HG03558 (cell line): ENCODE results near the gene KLHL22.
"Not testable (repeated sequence)": the region's sequence is repeated elsewhere in the genome, so short reads cannot be mapped to it uniquely, and the experiment has no call there.

ENCODE experiments used
- ATAC-seq: cut with Tn5 transposase; IDR thresholded peaks from one replicate; pipeline ENCODE4 v1.9.1; 2021; ENCODE audit warnings: moderate number of reproducible peaks; ENCODE audit not compliant: unreplicated experiment; ENCODE audit errors: extremely low read depth

Gene KLHL22

DNA sequence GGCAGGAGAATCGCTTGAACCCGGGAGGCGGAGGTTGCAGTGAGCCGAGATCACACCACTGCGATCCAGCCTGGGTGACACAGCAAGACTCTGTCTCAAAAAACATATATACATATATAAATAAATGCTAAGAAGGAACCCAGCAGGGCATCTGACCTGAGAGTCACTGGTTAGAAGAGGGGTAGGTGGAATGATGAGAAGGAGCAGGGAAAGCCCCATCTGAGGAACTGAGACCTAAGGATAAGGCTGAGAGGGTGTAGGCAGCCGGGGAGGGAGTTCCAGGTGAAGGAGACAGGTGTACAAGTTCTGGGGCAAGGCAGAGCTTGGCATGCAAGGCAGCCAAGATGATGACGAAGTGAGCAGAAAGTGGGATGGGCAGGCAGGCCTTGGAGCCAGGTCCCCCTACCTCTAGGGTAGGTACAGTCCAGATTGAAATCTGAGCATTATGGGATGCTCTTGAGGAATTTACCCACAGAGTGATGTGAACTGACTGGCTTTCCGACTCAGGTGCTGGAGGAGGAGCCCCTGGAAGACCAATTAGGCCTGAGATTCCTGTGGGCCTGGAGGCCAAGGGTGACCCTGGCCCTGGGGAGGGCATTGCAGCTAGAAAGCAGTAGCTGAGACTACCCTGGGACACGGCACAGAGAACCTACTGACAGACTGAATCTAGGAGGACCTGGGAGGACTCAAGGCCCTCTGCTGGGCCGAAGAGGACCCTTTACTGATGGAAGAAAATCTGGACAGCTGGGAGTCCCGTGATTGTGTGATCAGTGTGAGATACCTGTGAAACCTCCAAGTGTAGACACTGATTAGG lies 22.8 kb downstream of the KLHL22 start:
- no peak for ATAC-seq

GRCh38 chr22:20471126-20471833 lies 24.3 kb downstream of the KLHL22 start:
- ATAC-seq, result no peak

- not testable (repeated sequence) for ATAC-seq
Observed at GRCh38 chr22:20470525-20470924, 25.1 kb downstream of the KLHL22 start.

DNA sequence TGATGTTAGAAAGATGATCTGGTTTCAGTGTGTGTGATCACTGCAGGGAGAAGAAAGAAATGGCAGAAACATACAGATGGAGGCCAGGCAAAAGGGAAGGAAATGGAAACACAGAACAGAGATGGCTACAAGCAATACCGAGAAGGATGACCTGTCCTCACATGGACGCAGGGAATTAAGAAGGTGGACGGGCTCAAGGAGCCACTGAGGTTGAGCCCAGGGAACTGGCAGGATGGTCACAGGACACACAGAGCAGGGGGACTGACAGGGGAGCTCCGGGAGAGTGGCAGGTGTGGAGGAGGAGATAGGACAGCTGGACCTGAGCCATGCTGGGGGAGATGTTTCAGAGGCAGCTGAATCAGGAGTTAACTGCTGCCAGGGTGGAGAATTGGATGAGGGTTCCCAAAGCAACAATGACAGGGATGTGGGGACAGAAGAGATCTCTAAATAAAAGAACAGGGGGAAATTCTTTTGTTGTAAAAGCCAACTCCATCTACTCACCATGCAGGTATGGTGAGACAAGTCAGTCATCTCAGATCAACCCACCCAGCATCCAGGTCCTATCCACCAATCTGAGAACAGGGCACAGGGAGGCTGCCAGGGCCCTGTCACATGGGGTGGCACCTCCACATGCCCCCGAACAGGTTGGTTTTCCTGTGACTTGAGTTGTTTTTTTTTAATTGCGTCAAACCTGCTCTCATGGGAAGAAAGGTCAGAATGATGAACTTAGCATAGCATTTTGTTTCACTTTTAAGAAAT lies 26.3 kb downstream of the KLHL22 start:
- ATAC-seq, result no peak

- no peak for ATAC-seq
Observed at GRCh38 chr22:20466659-20467379, 28.8 kb downstream of the KLHL22 start.

- no peak for ATAC-seq
Observed at GRCh38 chr22:20465759-20466077, 29.9 kb downstream of the KLHL22 start.

GRCh38 chr22:20464912-20465758 lies 30.5 kb downstream of the KLHL22 start:
- ATAC-seq, result no peak

- ATAC-seq, result no peak
Observed at GRCh38 chr22:20464096-20464614, 31.4 kb downstream of the KLHL22 start.

GRCh38 chr22:20463324-20464095 lies 32.1 kb downstream of the KLHL22 start:
- no peak for ATAC-seq

GRCh38 chr22:20459862-20460261 lies 35.7 kb downstream of the KLHL22 start:
- no peak for ATAC-seq

GRCh38 chr22:20459152-20459542 lies 36.4 kb downstream of the KLHL22 start:
- no peak for ATAC-seq

GRCh38 chr22:20458530-20459151 lies 37.0 kb downstream of the KLHL22 start:
- ATAC-seq, result no peak

- ATAC-seq, result no peak
Observed at GRCh38 chr22:20457506-20458240, 37.9 kb downstream of the KLHL22 start.

DNA sequence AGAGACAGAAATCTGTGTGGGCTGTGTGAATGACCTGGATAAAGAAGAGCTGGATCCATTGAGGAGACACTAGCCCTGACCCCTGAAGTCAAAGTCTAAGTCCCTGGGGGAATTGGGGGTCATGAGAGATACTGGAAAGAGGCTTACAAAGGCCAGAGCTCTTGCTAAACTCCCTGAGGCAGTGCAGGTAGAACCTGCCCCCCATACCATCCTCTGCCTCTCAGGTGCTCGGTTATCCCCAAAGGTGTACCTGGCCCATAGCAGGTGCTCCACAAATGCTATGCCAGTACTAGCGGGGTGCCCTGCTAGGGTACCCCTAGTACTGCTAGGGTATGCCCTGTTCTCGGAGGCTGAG lies 38.9 kb downstream of the KLHL22 start:
- no peak for ATAC-seq

DNA sequence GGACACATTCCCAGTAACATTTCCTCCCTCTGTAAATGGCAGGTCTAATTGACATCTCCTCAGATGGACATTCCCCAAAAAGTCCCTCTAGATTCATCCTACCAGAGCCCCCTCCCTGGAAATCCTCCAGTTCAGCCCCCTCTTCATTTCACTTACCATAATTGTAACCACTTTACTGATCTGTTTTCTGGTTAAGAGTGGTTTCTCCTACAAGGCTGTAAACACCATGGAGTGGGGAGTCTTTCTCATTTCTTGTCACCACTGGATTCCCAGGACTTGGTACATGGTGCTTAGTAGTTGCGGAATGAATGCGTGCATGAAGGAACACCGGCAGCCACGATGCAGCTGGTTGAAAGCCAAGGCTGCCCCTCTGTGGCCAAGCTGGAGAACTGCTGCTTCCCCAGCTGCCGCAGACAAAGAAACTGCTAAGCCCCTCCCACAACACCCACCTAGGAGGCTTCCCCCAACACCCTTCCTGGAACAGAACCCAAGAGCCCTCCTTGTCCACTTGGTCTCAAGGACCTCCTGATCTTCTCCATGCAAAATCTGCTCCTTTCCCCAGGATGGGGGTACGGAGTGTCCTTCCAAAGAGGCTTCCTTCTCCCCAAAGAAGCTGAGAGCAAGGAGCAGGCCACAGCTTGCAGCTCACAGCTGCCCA lies 39.4 kb downstream of the KLHL22 start:
- no peak for ATAC-seq

DNA sequence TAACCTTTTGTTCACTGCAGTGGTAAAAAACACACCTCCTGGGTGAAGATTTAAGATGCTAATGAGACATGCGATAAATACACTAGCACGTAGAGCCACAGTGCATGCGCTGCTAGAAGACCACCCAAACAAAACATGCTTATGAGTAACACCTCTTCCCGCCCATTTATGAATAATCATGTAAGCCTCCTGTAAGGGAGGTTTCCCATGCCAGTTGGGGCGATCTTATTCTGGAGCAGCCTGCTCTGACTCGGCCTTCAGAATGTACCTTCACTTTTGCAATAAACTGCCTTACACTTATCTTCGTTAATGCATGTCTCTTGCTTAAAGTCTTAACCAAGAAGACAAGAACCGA lies 39.9 kb downstream of the KLHL22 start:
- ATAC-seq, result no peak

GRCh38 chr22:20453222-20453621 lies 42.4 kb downstream of the KLHL22 start:
- ATAC-seq, result no peak
